ENCODE data around the gene CTNNB1.

Gene CTNNB1

DNA sequence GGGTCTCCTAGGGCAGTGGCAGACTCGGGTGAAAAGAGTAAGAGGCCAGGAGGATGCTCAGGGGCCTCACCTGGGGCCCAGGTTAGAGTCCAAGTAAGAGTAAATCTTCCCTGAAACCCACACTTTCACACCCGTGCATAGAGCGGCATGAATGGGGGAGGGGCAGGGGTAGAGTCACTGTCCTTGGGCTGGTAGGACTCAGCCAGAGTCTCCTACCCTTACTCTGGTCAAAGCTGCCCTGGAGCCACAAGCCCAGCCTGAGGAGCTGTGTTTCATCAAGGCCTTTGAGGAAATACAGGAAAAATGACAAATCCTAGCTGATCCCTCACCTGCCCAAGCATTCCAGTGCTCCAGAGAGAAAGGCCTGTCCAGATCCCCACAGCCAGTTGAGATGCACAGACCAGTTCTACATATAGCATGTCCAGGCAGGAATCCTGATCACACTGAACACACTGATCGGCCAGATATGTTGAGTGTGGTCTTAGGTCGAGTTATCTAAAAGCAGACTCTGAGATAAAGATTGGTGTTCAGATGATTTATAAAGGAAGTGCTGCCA, 16.7 kb upstream of the CTNNB1 start:
- Histone ChIP-seq H3F3A (ENCODE audit: control insufficient read depth, insufficient read depth) (no peaks in the 10 kb centered on the region), H4K20me1 (ENCODE audit: control insufficient read depth, insufficient read depth, low read depth, low read length) (no peaks in the 10 kb centered on the region), H3K4me3 (ENCODE audit: low read length) (no peak overlapping the region), H3K79me2 (ENCODE audit: control insufficient read depth, low read length) (no peaks in the 10 kb centered on the region), H3K36me3 (ENCODE audit: control insufficient read depth, low read length) (no peaks in the 10 kb centered on the region), H3K9me2 (replicated peaks; ENCODE audit: control insufficient read depth, low read length) (no peaks in the 10 kb centered on the region), H3K9me3 (ENCODE audit: control insufficient read depth, insufficient read depth, low read length) (no peaks in the 10 kb centered on the region), H3K27ac (ENCODE audit: low read depth, low read length) (no peak overlapping the region), H3K4me1 (ENCODE audit: control insufficient read depth, low read length) (no peaks in the 10 kb centered on the region), H3K4me2 (ENCODE audit: low read length) (no peak overlapping the region), H3K27me3 (ENCODE audit: control insufficient read depth, low read length) (peaks cover 18% of the 10 kb centered on the region)
- TF ChIP-seq, protein P1, sequence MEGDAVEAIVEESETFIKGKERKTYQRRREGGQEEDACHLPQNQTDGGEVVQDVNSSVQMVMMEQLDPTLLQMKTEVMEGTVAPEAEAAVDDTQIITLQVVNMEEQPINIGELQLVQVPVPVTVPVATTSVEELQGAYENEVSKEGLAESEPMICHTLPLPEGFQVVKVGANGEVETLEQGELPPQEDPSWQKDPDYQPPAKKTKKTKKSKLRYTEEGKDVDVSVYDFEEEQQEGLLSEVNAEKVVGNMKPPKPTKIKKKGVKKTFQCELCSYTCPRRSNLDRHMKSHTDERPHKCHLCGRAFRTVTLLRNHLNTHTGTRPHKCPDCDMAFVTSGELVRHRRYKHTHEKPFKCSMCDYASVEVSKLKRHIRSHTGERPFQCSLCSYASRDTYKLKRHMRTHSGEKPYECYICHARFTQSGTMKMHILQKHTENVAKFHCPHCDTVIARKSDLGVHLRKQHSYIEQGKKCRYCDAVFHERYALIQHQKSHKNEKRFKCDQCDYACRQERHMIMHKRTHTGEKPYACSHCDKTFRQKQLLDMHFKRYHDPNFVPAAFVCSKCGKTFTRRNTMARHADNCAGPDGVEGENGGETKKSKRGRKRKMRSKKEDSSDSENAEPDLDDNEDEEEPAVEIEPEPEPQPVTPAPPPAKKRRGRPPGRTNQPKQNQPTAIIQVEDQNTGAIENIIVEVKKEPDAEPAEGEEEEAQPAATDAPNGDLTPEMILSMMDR (IDR thresholded peaks at IDR 0.05; ENCODE audit: low read depth, low read length, poor library complexity, severe bottlenecking): no peak
- TF ChIP-seq EZH2phosphoT487 (IDR thresholded peaks at IDR 0.05; ENCODE audit: borderline replicate concordance, low read length): no peak

DNA sequence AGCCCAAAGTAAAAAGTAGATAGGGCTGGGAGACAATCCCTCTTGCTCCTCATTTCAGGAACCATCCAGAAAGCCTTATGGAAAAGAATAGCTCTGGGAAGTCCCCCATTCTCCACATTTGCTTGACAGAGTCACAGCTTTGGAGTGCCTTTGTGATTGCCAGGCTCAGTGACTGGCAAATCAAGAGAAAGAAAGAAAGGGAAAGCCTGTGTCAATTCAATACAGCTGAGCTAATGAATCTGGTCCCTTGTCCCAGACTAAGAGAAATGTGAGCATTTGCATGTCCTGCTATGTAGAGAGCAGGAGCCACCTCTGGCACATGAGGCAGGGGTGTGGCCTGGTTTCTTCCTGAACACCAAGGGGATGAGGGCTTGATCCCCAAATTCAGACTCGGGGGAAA, 14.9 kb upstream of the CTNNB1 start:
- Histone ChIP-seq H3F3A (ENCODE audit: control insufficient read depth, insufficient read depth) (no peaks in the 10 kb centered on the region), H3K36me3 (ENCODE audit: control insufficient read depth, low read length) (no peaks in the 10 kb centered on the region)
- no peak for TF ChIP-seq EZH2phosphoT487 (IDR thresholded peaks at IDR 0.05; ENCODE audit: borderline replicate concordance, low read length)
- TF ChIP-seq, protein P1 (IDR thresholded peaks at IDR 0.05; ENCODE audit: low read depth, low read length, poor library complexity, severe bottlenecking): no peak

DNA sequence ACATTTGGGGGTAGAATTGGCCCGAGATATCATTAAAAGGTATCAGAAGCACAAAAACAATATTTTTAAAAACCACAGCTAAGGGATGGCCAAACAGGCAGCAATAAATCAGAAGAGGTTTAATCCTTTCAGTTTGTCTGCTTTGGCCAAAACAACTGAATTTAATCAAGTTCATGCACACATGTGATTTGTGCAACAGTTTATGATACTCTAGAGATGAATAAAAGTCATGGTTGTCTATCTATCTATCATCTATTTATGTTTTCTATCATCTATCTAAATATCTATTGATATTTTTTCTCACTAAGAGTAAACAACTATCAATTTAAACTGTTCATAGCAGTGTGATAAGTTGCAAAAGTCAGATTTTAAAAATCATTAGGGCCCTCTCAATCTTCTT, 13.0 kb upstream of the CTNNB1 start:
- no peak overlapping the region for H3K4me3 ChIP-seq (ENCODE audit: low read length)
- H3K9me2 ChIP-seq (replicated peaks; ENCODE audit: control insufficient read depth, low read length): no peaks in the 10 kb centered on the region
- H3K79me2 ChIP-seq (ENCODE audit: control insufficient read depth, low read length): no peaks in the 10 kb centered on the region
- TF ChIP-seq, protein P1 (IDR thresholded peaks at IDR 0.05; ENCODE audit: low read depth, low read length, poor library complexity, severe bottlenecking): no peak
- no peak for TF ChIP-seq EZH2phosphoT487 (IDR thresholded peaks at IDR 0.05; ENCODE audit: borderline replicate concordance, low read length)
- H3K4me1 ChIP-seq (ENCODE audit: control insufficient read depth, low read length): 0 out of 2 replicates have a peak, but pooled peaks cover 3% of the 10 kb centered on the region
- H4K20me1 ChIP-seq (ENCODE audit: control insufficient read depth, insufficient read depth, low read depth, low read length): no peaks in the 10 kb centered on the region
- no peaks in the 10 kb centered on the region for H3K36me3 ChIP-seq (ENCODE audit: control insufficient read depth, low read length)
- peaks cover 7% of the 10 kb centered on the region; the same call in 1 of the 2 replicates for H3K27me3 ChIP-seq (ENCODE audit: control insufficient read depth, low read length)
- H3F3A ChIP-seq (ENCODE audit: control insufficient read depth, insufficient read depth): no peaks in the 10 kb centered on the region
- no peaks in the 10 kb centered on the region for H3K9me3 ChIP-seq (ENCODE audit: control insufficient read depth, insufficient read depth, low read length)
- H3K4me2 ChIP-seq (ENCODE audit: low read length): no peak overlapping the region
- H3K27ac ChIP-seq (ENCODE audit: low read depth, low read length): no peak overlapping the region

More for the DNA sequence above, 14.9 kb upstream of the CTNNB1 start:
- no peaks in the 10 kb centered on the region for H3K9me3 ChIP-seq (ENCODE audit: control insufficient read depth, insufficient read depth, low read length)
- no peaks in the 10 kb centered on the region for H4K20me1 ChIP-seq (ENCODE audit: control insufficient read depth, insufficient read depth, low read depth, low read length)
- no peak overlapping the region for H3K4me3 ChIP-seq (ENCODE audit: low read length)
- H3K27ac ChIP-seq (ENCODE audit: low read depth, low read length): no peak overlapping the region
- H3K9me2 ChIP-seq (replicated peaks; ENCODE audit: control insufficient read depth, low read length): no peaks in the 10 kb centered on the region
- H3K4me1 ChIP-seq (ENCODE audit: control insufficient read depth, low read length): no peaks in the 10 kb centered on the region
- H3K4me2 ChIP-seq (ENCODE audit: low read length): no peak overlapping the region
- H3K27me3 ChIP-seq (ENCODE audit: control insufficient read depth, low read length): peaks cover 9% of the 10 kb centered on the region
- H3K79me2 ChIP-seq (ENCODE audit: control insufficient read depth, low read length): no peaks in the 10 kb centered on the region
